ENCODE results near the gene KCNA10.

The KCNA10 gene

GRCh38 chr1:110556471-110556807, 37.5 kb upstream of the KCNA10 start:
- DNase-seq (ENCODE audit: low read depth): no peak
- TF ChIP-seq CTCF (conservative IDR thresholded peaks at IDR 0.05; ENCODE audit: low read depth, low read length): no peak

GRCh38 chr1:110555807-110556470, 37.0 kb upstream of the KCNA10 start:
- H3K4me3 ChIP-seq (ENCODE audit: low read depth, low read length): no peak overlapping the region
- TF ChIP-seq CTCF (conservative IDR thresholded peaks at IDR 0.05; ENCODE audit: low read depth, low read length): no peak
- peak; percentile 22 for DNase-seq (ENCODE audit: low read depth)

More at GRCh38 chr1:110556471-110556807, 37.5 kb upstream of the KCNA10 start:
- H3K4me3 ChIP-seq (ENCODE audit: low read depth, low read length): no peak overlapping the region

- TF ChIP-seq CTCF (conservative IDR thresholded peaks at IDR 0.05; ENCODE audit: low read depth, low read length): peak; percentile 56
- peak overlapping the region; percentile 17 for H3K4me3 ChIP-seq (ENCODE audit: low read depth, low read length)
- peak; percentile 14 for DNase-seq (ENCODE audit: low read depth)
These were observed 36.2 kb upstream of the KCNA10 start for GRCh38 chr1:110554871-110555801.

- H3K4me3 ChIP-seq (ENCODE audit: low read depth, low read length): no peak overlapping the region
These were observed 32.4 kb upstream of the KCNA10 start for GRCh38 chr1:110551278-110551809.

GRCh38 chr1:110549831-110550230, 30.9 kb upstream of the KCNA10 start:
- no peak for TF ChIP-seq CTCF (conservative IDR thresholded peaks at IDR 0.05; ENCODE audit: low read depth, low read length)
- H3K4me3 ChIP-seq (ENCODE audit: low read depth, low read length): no peak overlapping the region
- no peak for DNase-seq (ENCODE audit: low read depth)

More at GRCh38 chr1:110551278-110551809, 32.4 kb upstream of the KCNA10 start:
- TF ChIP-seq CTCF (conservative IDR thresholded peaks at IDR 0.05; ENCODE audit: low read depth, low read length): no peak
- no peak for DNase-seq (ENCODE audit: low read depth)

- peak; percentile 50 for DNase-seq (ENCODE audit: low read depth)
- H3K4me3 ChIP-seq (ENCODE audit: low read depth, low read length): no peak overlapping the region
- TF ChIP-seq CTCF (conservative IDR thresholded peaks at IDR 0.05; ENCODE audit: low read depth, low read length): peak; percentile 59
These were observed 29.4 kb upstream of the KCNA10 start for GRCh38 chr1:110548381-110548780.

All from choroid plexus epithelial cell (primary cell).